HL-60 (cell line): ENCODE data around the gene ERVH48-1.
"Not testable (repeated sequence)": the region's sequence is repeated elsewhere in the genome, so short reads cannot be mapped to it uniquely, and the experiment has no call there.

Experiments used
- CTCF ChIP-seq: IDR thresholded peaks from one replicate; pipeline ENCODE4 v1.5.1; 2011; ENCODE audit warnings: low read length, control low read depth, inconsistent platforms; ENCODE audit not compliant: insufficient read depth
- POLR2AphosphoS5 ChIP-seq: IDR thresholded peaks from 2 replicates; pipeline ENCODE4 v1.6.1; 2012; ENCODE audit warnings: low read depth

GRCh38 chr21:42927474-42928200 lies 2.2 kb upstream of the ERVH48-1 start:
- TF ChIP-seq POLR2AphosphoS5, CTCF: not testable (repeated sequence)
